Hepatocyte (in vitro differentiated cells): ENCODE measurements around the gene SGSM2.

Experiments used
- CTCF ChIP-seq: fragments of 200-600 bp; sonication (generic); IDR thresholded peaks from 2 replicates; pipeline ENCODE4 v1.5.1; 2016; ENCODE audit warnings: antibody characterized with exemption, mild to moderate bottlenecking; ENCODE audit not compliant: poor library complexity
- EZH2phosphoT487 ChIP-seq: fragments of 200-600 bp; sonication (generic); IDR thresholded peaks from one replicate; pipeline ENCODE4 v1.6.1; 2018; ENCODE audit warnings: antibody characterized with exemption, mild to moderate bottlenecking, low read depth, moderate library complexity; ENCODE audit not compliant: unreplicated experiment, severe bottlenecking

GRCh38 chr17:2386400-2387085 lies 49.2 kb downstream of the SGSM2 start:
- no peak for TF ChIP-seq CTCF
- no peak for TF ChIP-seq EZH2phosphoT487
